NCI-H82 (cell line): ENCODE results near the gene DUS4L.
A peak's percentile ranks its signal among the peaks of the same experiment; 100 is the strongest.

Experiments used
- DNase-seq: peaks from one replicate; lab custom pipeline; 2025; lab: John Stamatoyannopoulos, UW

The DUS4L gene

GRCh38 chr7:107580716-107581383, 17.1 kb downstream of the DUS4L start:
- DNase-seq: no peak

GRCh38 chr7:107581387-107582013, 17.7 kb downstream of the DUS4L start:
- no peak for DNase-seq

GRCh38 chr7:107582875-107583274, 19.1 kb downstream of the DUS4L start:
- DNase-seq: no peak

DNA sequence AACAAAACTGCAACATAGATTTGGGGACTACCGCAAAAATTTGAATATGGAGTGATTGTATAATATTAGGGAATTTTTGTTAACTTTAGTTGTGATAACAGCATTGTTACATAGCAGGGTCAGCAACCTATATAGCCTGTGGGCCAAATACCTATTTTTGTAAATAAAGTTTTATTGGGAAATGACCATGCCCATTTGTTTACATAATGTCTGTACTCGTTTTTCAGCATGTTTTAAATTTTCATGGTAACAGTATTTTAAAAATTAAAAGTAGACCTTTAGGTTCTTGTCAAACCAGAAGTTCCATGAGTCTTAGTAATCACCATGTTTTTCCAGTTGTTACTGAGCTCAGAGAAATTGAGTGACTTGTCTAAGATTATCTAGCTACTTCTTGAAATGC, 20.9 kb downstream of the DUS4L start:
- DNase-seq: no peak

GRCh38 chr7:107588529-107589130, 24.9 kb downstream of the DUS4L start:
- DNase-seq: no peak

DNA sequence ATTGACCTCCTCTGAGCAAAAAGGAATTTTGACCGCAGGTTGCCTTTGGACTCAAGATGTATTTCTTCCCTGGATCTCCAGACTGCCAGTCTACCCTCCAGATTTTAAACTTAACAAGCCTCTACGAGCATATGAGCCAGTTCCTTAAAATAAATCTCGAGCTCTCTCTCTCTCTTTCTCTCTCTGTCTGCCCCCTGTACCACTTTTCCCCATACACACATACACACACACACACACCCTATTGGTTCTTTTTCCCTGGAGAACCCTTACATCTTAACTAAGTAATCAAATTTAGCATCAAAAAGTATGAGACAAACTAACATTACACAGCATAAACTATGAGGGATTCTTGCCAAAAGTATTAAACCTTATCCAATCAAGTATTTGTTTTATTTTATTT, 27.6 kb downstream of the DUS4L start:
- DNase-seq: no peak

DNA sequence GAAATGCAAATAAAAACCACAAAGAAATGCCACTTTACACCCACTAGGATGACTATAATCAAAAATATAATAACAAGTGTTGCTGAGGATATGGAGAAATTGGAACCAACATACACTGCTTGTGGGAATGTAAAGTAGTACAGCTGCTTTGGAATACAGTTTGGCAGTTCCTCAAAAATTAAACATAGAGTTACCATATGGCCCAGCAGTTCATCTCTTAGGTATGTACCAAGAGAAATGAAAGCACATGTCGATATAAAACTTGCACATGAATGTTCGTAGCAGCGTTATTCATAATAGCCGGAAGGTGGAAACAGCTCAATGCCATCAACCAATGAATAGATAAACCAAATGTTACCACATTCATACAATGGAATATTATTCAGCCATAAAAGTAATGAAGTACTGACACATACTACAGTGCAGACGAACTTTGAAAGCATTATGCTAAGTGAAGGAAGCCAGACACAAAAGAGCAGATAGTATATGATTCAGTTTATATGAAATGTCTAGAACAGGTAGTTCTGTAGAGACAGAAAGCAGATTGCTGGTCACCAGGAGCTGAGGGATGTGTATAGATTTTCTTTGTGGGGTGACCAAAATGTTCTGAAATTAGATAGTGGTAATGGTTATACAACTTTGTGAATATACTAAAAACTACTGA, 28.7 kb downstream of the DUS4L start:
- DNase-seq: no peak

DNA sequence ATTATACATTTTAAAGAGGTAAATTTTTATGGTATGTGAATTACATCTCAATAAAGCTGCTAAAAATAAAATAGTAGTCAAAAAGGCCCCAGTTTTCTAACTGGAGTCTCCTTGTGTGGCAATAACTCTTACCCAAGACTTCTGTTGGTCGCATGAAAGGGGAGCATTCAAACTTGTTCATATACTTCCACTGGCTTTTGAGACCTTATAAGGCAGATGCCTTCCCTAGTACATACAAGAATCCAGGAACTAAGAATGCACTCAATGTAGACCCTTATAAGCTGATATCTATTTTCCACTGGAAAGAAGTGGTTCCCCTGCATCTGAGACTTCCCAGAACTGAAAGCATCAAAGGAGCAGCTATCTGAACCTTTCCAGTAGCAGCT, 29.2 kb downstream of the DUS4L start:
- DNase-seq: no peak

DNA sequence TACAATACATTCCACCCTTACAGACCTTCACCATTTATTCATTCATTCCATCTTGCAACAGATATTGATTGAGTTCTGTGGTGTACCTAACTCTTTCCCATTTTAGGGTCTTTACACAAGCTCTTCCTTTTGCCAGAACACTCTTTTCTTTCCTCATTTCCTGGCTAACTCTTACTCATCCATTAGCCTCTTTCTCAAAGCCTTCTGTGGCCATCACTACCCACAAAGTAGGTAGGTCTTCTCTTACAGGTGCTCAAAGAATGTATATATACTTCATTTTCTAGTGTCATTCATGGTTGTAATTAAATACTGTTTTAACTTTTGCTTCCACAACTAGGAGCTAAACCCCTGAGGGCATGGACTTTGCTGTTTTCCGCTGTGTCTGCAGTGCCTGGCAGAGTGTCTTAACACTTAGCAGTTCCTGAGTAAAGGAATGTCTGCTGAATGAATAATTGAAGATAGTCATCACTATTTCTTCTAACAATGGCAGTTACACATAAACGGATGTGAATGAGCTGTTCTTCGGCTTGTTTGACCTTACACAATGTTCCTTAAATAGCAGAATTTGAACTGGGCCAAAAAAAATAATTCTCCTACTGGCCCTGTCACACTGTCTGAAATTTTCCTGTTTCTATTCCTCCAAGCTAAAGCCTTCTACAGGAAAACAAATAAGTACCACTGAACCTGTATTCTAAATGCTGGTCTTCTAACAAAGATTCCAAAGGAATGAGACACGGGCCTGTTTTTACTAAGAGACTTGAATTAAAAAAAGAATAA, 31.4 kb downstream of the DUS4L start:
- DNase-seq: no peak

- DNase-seq: peak; percentile 3
Measured at GRCh38 chr7:107596881-107597581, 33.3 kb downstream of the DUS4L start.

DNA sequence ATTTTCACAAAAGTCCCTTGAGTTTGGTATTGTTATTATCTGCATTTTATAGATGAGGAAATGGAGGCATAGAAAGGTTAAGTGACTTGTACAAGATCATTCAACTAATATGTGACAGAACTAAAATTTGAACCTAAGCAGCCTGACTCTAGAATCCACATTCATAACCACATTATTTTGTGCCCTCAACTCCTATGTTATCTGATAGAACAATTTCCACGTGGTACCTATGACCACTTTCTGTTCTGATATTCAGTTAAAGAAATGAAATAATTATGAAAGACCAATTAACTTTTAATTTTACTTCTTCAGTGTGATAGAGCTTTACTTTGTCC, 33.8 kb downstream of the DUS4L start:
- DNase-seq: no peak

DNA sequence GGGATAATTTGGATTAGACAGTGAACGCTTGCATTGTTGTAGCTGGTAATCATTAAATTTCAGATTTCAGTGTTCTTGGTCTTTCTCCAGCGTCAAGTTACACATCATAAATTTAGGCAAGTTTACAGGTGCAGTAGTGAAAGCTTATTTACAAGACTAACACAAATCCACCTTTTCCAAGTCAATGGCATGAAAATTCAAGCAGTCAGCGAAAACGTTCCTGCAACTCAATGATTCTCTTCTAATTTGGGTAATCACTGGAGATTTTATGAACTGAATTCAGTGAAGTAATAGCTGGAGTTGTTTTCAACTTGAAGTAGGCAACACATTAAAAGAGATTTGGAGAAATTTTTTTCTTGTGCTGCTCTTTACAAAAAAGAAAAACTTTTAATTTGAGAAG, 34.2 kb downstream of the DUS4L start:
- DNase-seq: no peak

GRCh38 chr7:107599262-107599661, 35.5 kb downstream of the DUS4L start:
- peak; percentile 3 for DNase-seq

DNA sequence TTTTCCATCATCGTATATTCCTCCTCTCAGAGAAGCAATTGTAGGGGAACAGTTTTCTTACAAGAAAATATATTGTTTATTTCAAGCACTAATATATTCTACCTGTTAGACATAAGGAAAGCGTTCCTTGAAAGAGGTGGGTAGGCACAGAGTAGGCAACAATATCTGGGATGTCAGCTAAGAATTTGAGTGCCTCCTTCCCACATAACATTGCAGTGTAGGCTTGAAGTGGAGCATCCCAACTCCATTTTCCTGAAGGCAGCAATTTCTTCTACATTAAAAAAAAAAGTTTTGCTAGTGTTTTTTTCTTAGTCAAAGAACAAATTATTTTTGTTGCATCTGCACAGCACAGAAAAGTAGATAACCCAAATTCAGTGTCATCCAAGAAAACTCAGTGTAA, 37.0 kb downstream of the DUS4L start:
- no peak for DNase-seq

GRCh38 chr7:107605218-107605815, 41.5 kb downstream of the DUS4L start:
- peak; percentile 12 for DNase-seq

- no peak for DNase-seq
Measured at GRCh38 chr7:107606303-107606702, 42.5 kb downstream of the DUS4L start.

GRCh38 chr7:107609811-107610261, 46.1 kb downstream of the DUS4L start:
- DNase-seq: no peak

DNA sequence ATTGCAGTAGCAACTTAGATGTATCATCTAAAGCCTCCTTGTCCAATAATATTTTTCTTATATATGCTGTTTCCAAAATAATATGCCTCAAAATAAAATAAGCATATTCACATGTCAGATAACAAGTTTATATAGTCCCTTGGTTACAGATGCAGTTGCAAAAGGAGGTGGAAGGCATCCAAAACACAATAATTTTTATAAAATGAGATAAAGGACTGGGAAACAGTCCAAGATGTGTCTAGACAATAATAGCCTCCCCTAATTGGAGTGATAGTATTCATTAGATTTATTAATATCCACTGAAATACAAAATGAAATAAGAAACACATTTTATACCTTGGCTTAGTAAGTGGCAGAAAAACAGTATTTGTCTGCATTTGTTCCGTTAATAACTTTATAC, 46.6 kb downstream of the DUS4L start:
- DNase-seq: no peak

GRCh38 chr7:107613439-107613838, 49.7 kb downstream of the DUS4L start:
- DNase-seq: no peak

DNA sequence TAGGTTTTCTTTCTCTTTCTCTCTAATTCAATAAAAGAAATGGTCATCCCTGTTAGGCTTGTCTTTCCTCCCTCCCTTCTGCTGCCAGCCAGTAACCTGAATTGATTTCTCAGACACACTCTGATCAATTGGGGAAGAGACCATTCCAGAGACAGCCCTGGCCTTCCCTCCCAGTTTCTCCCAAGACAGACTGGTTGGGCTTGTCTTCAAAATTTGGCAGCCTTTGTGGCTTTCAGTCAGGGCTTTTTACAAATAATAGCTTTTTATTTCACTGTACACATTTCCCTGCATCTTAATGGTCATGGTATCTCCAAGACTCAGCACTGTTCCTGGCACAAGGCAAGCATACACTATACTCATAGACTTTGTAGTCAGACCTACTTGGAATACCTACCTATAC, 50.2 kb downstream of the DUS4L start:
- no peak for DNase-seq

DNA sequence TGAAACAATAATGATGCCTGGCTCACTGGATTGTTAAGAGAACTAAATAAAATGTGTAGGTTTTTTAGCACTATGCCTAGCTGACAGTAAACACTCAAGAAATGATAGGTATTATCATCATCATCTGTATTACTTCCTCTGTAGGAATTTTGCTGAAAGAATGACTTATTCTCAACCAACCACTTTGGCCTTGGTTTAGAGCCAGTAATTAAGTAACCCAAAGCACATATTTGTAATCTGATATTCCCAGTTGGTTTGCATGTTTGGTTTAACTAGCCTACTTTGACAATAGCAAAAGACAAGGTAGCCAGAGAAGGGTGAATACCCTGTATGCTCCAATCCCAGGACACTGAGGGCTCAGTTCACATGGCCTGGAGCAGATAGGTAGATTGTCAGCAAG, 50.7 kb downstream of the DUS4L start:
- no peak for DNase-seq
